Measurements from ENCODE around the gene HNRNPL. TPM values are rescaled to one million over a fixed set of nuclear protein-coding genes. Genes with fewer than 3 reads are reported as not detected.
A peak's percentile ranks its signal among the peaks of the same experiment; 100 is the strongest.

HNRNPL gene
- total and polyA plus RNA-seq, 8 donors = 252 to 470 (median 429) TPM

- H3K36me3 ChIP-seq = no peaks in the 10 kb centered on the region
- H3K27ac ChIP-seq = no peak overlapping the region
- no peak for TF ChIP-seq CTCF (IDR thresholded peaks at IDR 0.05)
- H3K27me3 ChIP-seq = no peaks in the 10 kb centered on the region
- DNase-seq (peak in 1 of 4 donors; percentile 61), ATAC-seq (no peak)
- H3K4me3 ChIP-seq = peak overlapping the region in 1 of 2 donors; percentile 49
- H3K4me1 ChIP-seq = peaks cover 5 to 24% of the 10 kb centered on the region in 2 donors
- H3K9me3 ChIP-seq = no peaks in the 10 kb centered on the region
- intact Hi-C loops (cut with DNase I) = no loop called here
Observed at GRCh38 chr19:38870612-38871011, 20.8 kb upstream of the HNRNPL start.

- Histone ChIP-seq H3K4me1 (peaks cover 5 to 27% of the 10 kb centered on the region in 2 donors), H3K27ac (peak overlapping the region in 1 of 2 donors; percentile 53), H3K36me3 (no peaks in the 10 kb centered on the region), H3K9me3 (no peaks in the 10 kb centered on the region), H3K4me3 (peak overlapping the region; percentile 41 to 49), H3K27me3 (no peaks in the 10 kb centered on the region)
- DNase-seq (peak in 3 of 4 donors; percentile 76 to 97 (median 83)), ATAC-seq (peak; percentile 96)
- intact Hi-C loops (cut with DNase I) = no loop called here
- peak; percentile 79 to 89 for TF ChIP-seq CTCF (IDR thresholded peaks at IDR 0.05)
Observed at GRCh38 chr19:38869836-38870607, 20.2 kb upstream of the HNRNPL start.

- H3K27me3 ChIP-seq = no peaks in the 10 kb centered on the region
- peak in 1 of 4 donors; percentile 81 for DNase-seq
- no peaks in the 10 kb centered on the region for H3K36me3 ChIP-seq
- H3K9me3 ChIP-seq = no peaks in the 10 kb centered on the region
- H3K4me3 ChIP-seq = peak overlapping the region; percentile 41 to 49
- peaks cover 5 to 35% of the 10 kb centered on the region in 2 donors for H3K4me1 ChIP-seq
- H3K27ac ChIP-seq = peak overlapping the region in 1 of 2 donors; percentile 53
- no peak for TF ChIP-seq CTCF (IDR thresholded peaks at IDR 0.05)
- intact Hi-C loops (cut with DNase I) = no loop called here
- ATAC-seq = peak; percentile 26
Observed at GRCh38 chr19:38869160-38869835, 19.5 kb upstream of the HNRNPL start.

- no peak overlapping the region for H3K27ac ChIP-seq
- no peak for TF ChIP-seq CTCF (IDR thresholded peaks at IDR 0.05)
- ATAC-seq (no peak), DNase-seq (no peak)
- no peaks in the 10 kb centered on the region for H3K9me3 ChIP-seq
- H3K36me3 ChIP-seq = no peaks in the 10 kb centered on the region
- H3K4me3 ChIP-seq = no peak overlapping the region
- H3K27me3 ChIP-seq = no peaks in the 10 kb centered on the region
- peaks cover 5 to 39% of the 10 kb centered on the region in 2 donors for H3K4me1 ChIP-seq
- intact Hi-C loops (cut with DNase I) = no loop called here
Observed at GRCh38 chr19:38868551-38868950, 18.8 kb upstream of the HNRNPL start.

- TF ChIP-seq CTCF (IDR thresholded peaks at IDR 0.05) = no peak
- ATAC-seq (no peak), DNase-seq (no peak)
- Histone ChIP-seq H3K4me3 (no peak overlapping the region), H3K27me3 (no peaks in the 10 kb centered on the region), H3K27ac (no peak overlapping the region), H3K9me3 (no peaks in the 10 kb centered on the region), H3K4me1 (peaks cover 5 to 45% of the 10 kb centered on the region in 2 donors), H3K36me3 (no peaks in the 10 kb centered on the region)
- intact Hi-C loops (cut with DNase I) = no loop called here
Observed at GRCh38 chr19:38867171-38867780, 17.5 kb upstream of the HNRNPL start.
